ENCODE measurements around the gene IL17F.
A peak's percentile ranks its signal among the peaks of the same experiment; 100 is the strongest.

IL17F gene

GRCh38 chr6:52244400-52244799 is at the start of gene IL17F:
IL17F (minus strand) TSS chr6:52244500; CDS start chr6:52244429, 71 bp downstream.
- no peak for DNase-seq

- DNase-seq = no peak
Measured at GRCh38 chr6:52293067-52293466, 48.8 kb upstream of the IL17F start.

- DNase-seq = no peak
Measured at GRCh38 chr6:52288841-52289240, 44.5 kb upstream of the IL17F start.

- DNase-seq = no peak
Measured at GRCh38 chr6:52288216-52288615, 43.9 kb upstream of the IL17F start.

GRCh38 chr6:52286798-52287432 is 42.6 kb upstream of the IL17F start:
- DNase-seq = peak in 1 of 2 experiments; percentile 20

GRCh38 chr6:52285177-52286068 is 41.1 kb upstream of the IL17F start:
- no peak for DNase-seq

- peak; percentile 92 to 95 for DNase-seq
Measured at GRCh38 chr6:52284460-52285176, 40.3 kb upstream of the IL17F start, which contains the start of gene MCM3. MCM3 (minus strand) TSS chr6:52284742; CDS start chr6:52284674, 68 bp downstream.

GRCh38 chr6:52284131-52284459 is 39.8 kb upstream of the IL17F start:
- peak; percentile 18 to 43 for DNase-seq

GRCh38 chr6:52283111-52283510 is 38.8 kb upstream of the IL17F start:
- no peak for DNase-seq

GRCh38 chr6:52276130-52276529 is 31.8 kb upstream of the IL17F start:
- DNase-seq = no peak

- no peak for DNase-seq
Measured at GRCh38 chr6:52271852-52272460, 27.7 kb upstream of the IL17F start.

- DNase-seq = peak in 1 of 2 experiments; percentile 15
Measured at GRCh38 chr6:52263709-52264540, 19.6 kb upstream of the IL17F start.

GRCh38 chr6:52262620-52263344 is 18.5 kb upstream of the IL17F start:
- DNase-seq = no peak

GRCh38 chr6:52261229-52261628 is 16.9 kb upstream of the IL17F start:
- DNase-seq = no peak

GRCh38 chr6:52260634-52261033 is 16.3 kb upstream of the IL17F start:
- no peak for DNase-seq

- DNase-seq = no peak
Measured at GRCh38 chr6:52255434-52255833, 11.1 kb upstream of the IL17F start.

- no peak for DNase-seq
Measured at GRCh38 chr6:52254731-52255378, 10.6 kb upstream of the IL17F start.

- DNase-seq = no peak
Measured at GRCh38 chr6:52253494-52253893, 9.2 kb upstream of the IL17F start.

GRCh38 chr6:52251113-52251512 is 6.8 kb upstream of the IL17F start:
- no peak for DNase-seq

GRCh38 chr6:52249078-52249477 is 4.8 kb upstream of the IL17F start:
- DNase-seq = no peak

- no peak for DNase-seq
Measured at GRCh38 chr6:52245425-52245824, 1.1 kb upstream of the IL17F start.
